Mesendoderm (in vitro differentiated cells): Measurements from ENCODE around the gene ASTN1.

Source experiments
- DNase-seq: peaks from one replicate; pipeline ENCODE4 v3.0.0; 2013
- H2AK5ac ChIP-seq: 2 replicates; pipeline ENCODE4 v1.6.1; 2013; ENCODE audit warnings: low read length, inconsistent platforms
- H2BK120ac ChIP-seq: 2 replicates; pipeline ENCODE4 v1.6.1; 2013; ENCODE audit warnings: low read depth, mild to moderate bottlenecking, low read length, moderate library complexity, mixed read lengths
- H2BK15ac ChIP-seq: replicated peaks from 2 replicates; pipeline ENCODE4 v1.6.1; 2013; ENCODE audit warnings: low read depth, mild to moderate bottlenecking, moderate library complexity
- H2BK5ac ChIP-seq: 2 replicates; pipeline ENCODE4 v1.6.1; 2013; ENCODE audit warnings: low read length, inconsistent platforms
- H3K18ac ChIP-seq: 2 replicates; pipeline ENCODE4 v1.6.1; 2013; ENCODE audit warnings: mild to moderate bottlenecking, low read length, mixed read lengths
- H3K23ac ChIP-seq: one replicate; pipeline ENCODE4 v1.6.1; 2013; ENCODE audit warnings: low read length
- H3K27ac ChIP-seq: 2 replicates; pipeline ENCODE4 v1.5.1; 2013; ENCODE audit warnings: low read depth, mild to moderate bottlenecking, inconsistent platforms, low read length, moderate library complexity
- H3K27me3 ChIP-seq: 2 replicates; pipeline ENCODE4 v1.6.1; 2013; ENCODE audit warnings: low read length, control low read depth, mild to moderate bottlenecking, inconsistent platforms; ENCODE audit not compliant: insufficient read depth, poor library complexity
- H3K36me3 ChIP-seq: 2 replicates; pipeline ENCODE4 v1.6.1; 2013; ENCODE audit warnings: low read length, inconsistent platforms; ENCODE audit not compliant: control insufficient read depth, insufficient read depth
- H3K4ac ChIP-seq: one replicate; pipeline ENCODE4 v1.6.1; 2013; ENCODE audit warnings: low read depth, mild to moderate bottlenecking, low read length, moderate library complexity
- H3K4me1 ChIP-seq: 2 replicates; pipeline ENCODE4 v1.6.1; 2013; ENCODE audit warnings: low read depth, low read length, inconsistent platforms; ENCODE audit not compliant: control insufficient read depth
- H3K4me2 ChIP-seq: 2 replicates; pipeline ENCODE4 v1.6.1; 2013; ENCODE audit warnings: low read length
- H3K4me3 ChIP-seq: 2 replicates; pipeline ENCODE4 v1.5.1; 2013; ENCODE audit warnings: mild to moderate bottlenecking, low read length
- H3K56ac ChIP-seq: one replicate; pipeline ENCODE4 v1.6.1; 2013; ENCODE audit warnings: low read length
- H3K79me1 ChIP-seq: 2 replicates; pipeline ENCODE4 v1.6.1; 2013; ENCODE audit warnings: low read length, inconsistent platforms
- H3K79me2 ChIP-seq: 2 replicates; pipeline ENCODE4 v1.6.1; 2013; ENCODE audit warnings: mild to moderate bottlenecking, low read length; ENCODE audit not compliant: control insufficient read depth, insufficient read depth
- H3K9ac ChIP-seq: 2 replicates; pipeline ENCODE4 v1.6.1; 2013; ENCODE audit warnings: low read length, inconsistent platforms
- H4K5ac ChIP-seq: one replicate; pipeline ENCODE4 v1.6.1; 2013; ENCODE audit warnings: low read length
- H4K8ac ChIP-seq: one replicate; pipeline ENCODE4 v1.6.1; 2013; ENCODE audit warnings: low read depth, mild to moderate bottlenecking, control low read depth, low read length, moderate library complexity
- WGBS: extraction: QIAGEN DNeasy Blood & Tissue Kit; methylation state at CpG from one replicate; pipeline ENCODE4 v1.1.7; 2013; ENCODE audit warnings: low lambda C conversion rate, missing lambda C conversion rate; ENCODE audit not compliant: insufficient coverage; ENCODE audit errors: extremely low coverage; 5-methylcytosine and 5-hydroxymethylcytosine counted together

Gene ASTN1

DNA sequence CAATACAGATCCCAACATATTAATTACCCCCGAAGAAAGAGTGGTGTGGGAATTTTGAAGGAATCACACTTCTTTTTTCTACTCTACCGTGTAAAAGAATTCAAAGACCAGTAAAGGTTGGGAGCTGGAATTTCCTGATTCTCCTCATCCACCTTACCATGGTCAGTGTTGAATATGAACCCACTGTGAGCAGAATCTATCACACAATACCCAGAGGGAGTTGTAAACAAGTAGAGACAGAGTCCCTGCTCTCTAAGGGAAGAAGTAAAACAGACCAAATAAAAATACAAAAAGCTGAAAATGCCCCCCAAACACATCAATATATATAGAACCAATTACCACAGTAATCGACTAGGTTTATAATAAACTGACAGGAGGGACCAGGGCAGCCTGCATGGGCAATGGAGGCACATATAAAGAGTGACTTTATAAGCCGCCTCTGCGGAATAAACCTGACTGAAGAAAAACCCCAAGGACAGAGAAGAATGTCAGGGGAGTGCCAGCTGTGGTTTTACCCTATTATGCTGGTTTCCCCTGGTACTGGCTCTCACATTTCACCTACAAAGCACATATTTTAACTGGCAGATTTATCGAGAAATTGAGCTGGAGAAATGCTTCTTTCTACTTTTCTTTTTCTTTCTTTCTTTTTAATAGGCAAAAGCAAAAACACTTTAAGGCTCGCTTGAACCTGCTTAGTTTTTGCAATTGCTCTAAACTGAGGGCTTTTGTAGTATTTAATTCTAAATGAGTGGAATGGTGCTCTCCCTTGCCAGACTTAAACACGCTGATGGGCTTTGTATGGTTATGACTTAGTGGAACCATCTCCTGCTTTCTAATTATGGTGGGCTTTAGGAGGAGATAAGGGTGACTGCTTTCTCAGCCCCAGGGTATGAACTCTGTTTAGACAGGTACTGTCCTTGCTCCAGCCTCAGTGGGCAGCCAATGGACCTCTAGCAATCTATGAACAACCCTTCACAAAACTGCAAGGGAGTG is 244.8 kb downstream of the ASTN1 start:
- H3K27ac ChIP-seq, result no peak overlapping the region
- H3K23ac ChIP-seq, result no peak overlapping the region
- no peak overlapping the region for H3K4me2 ChIP-seq
- no peak overlapping the region for H3K56ac ChIP-seq
- no CpG with 5 or more reads among the region's 8 CpGs for WGBS
- H2BK120ac ChIP-seq, result no peak overlapping the region
- no peak overlapping the region for H3K4me3 ChIP-seq
- no peak overlapping the region for H2BK15ac ChIP-seq
- H2BK5ac ChIP-seq, result no peak overlapping the region
- H3K79me2 ChIP-seq, result no peaks in the 10 kb centered on the region
- no peaks in the 10 kb centered on the region for H3K4me1 ChIP-seq
- H3K4ac ChIP-seq, result no peak overlapping the region
- no peak overlapping the region for H4K8ac ChIP-seq
- H4K5ac ChIP-seq, result no peak overlapping the region
- no peak overlapping the region for H3K18ac ChIP-seq
- H3K27me3 ChIP-seq, result no peaks in the 10 kb centered on the region
- H2AK5ac ChIP-seq, result no peak overlapping the region
- H3K9ac ChIP-seq, result no peak overlapping the region
- no peaks in the 10 kb centered on the region for H3K79me1 ChIP-seq
- no peak for DNase-seq
- H3K36me3 ChIP-seq, result no peaks in the 10 kb centered on the region

DNA sequence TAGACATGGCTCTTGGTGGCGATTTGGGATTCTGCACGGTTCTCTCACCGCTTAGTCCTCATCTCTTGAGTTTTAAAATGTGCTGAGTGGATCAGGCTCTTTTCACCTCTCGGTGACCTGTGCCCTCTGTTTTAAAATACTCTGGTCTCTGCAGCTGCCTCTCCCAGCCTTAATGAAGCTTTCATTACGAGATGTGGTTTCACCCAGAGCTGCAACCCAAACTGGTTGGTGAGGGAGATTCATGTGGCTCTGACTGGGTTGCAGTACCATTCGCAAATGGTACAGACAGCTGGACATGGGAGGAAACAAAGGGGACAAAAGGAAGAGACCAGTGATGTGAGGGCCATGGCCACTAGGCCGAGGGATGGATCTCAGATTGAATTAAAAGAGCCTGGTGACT is 258.9 kb downstream of the ASTN1 start:
- no peak overlapping the region for H2BK5ac ChIP-seq

DNA sequence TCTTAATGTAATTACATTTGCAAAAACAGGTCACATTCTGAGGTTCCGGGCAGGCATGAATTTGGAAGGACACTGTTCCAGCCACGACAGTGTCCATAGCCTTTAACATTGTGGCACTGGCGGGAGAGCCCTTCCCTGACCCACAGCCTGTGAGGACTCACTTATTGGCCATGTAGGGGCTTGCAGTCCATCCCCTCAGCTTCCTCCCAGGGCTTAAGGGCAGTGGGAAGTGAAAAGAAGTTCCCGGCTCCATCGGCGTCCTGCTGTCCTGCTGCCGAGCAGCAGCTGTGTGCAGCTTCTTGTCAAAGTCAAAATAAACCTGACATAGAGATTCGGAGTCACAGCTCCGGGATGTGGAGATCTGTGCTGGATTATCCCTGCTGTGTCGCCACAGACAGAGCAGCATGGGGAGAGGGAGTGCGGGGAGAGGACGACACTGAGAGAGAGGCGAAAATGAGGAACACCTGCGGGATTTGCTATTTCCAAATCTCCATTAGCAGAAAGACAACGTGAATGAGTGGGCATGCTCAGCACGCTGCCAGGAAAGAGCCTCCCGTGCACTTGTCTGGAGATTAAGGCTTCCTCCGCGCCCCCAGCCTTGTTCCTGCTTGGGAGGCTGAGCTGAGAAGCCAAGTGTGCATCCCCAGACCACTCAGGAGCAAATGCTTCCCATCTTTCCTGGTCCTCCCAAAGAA is 260.3 kb downstream of the ASTN1 start:
- Histone ChIP-seq H3K27me3 (no peaks in the 10 kb centered on the region), H2AK5ac (no peak overlapping the region), H3K18ac (no peak overlapping the region), H3K4ac (no peak overlapping the region), H3K27ac (no peak overlapping the region), H4K5ac (no peak overlapping the region), H3K4me3 (no peak overlapping the region), H2BK5ac (no peak overlapping the region), H3K4me1 (peaks cover 8% of the 10 kb centered on the region), H3K79me2 (no peaks in the 10 kb centered on the region), H3K4me2 (no peak overlapping the region), H3K36me3 (no peaks in the 10 kb centered on the region), H2BK15ac (no peak overlapping the region), H3K79me1 (no peaks in the 10 kb centered on the region), H3K56ac (peak overlapping the region; percentile 27), H3K23ac (no peak overlapping the region), H2BK120ac (no peak overlapping the region), H4K8ac (no peak overlapping the region), H3K9ac (no peak overlapping the region)
- peak; percentile 73 for DNase-seq
- WGBS, result no CpG with 5 or more reads among the region's 19 CpGs

More for the DNA sequence above, 258.9 kb downstream of the ASTN1 start:
- H3K23ac ChIP-seq, result no peak overlapping the region
- H3K79me1 ChIP-seq, result no peaks in the 10 kb centered on the region
- no peak overlapping the region for H3K27ac ChIP-seq
- no peak overlapping the region for H2AK5ac ChIP-seq
- H3K18ac ChIP-seq, result no peak overlapping the region
- WGBS, result no CpG with 5 or more reads among the region's 7 CpGs
- H3K4ac ChIP-seq, result no peak overlapping the region
- H3K79me2 ChIP-seq, result no peaks in the 10 kb centered on the region
- no peak overlapping the region for H4K5ac ChIP-seq
- H2BK15ac ChIP-seq, result no peak overlapping the region
- H3K9ac ChIP-seq, result no peak overlapping the region
- peaks cover 8% of the 10 kb centered on the region for H3K4me1 ChIP-seq
- no peak overlapping the region for H3K56ac ChIP-seq
- H3K27me3 ChIP-seq, result no peaks in the 10 kb centered on the region
- no peak overlapping the region for H2BK120ac ChIP-seq
- no peaks in the 10 kb centered on the region for H3K36me3 ChIP-seq
- H4K8ac ChIP-seq, result no peak overlapping the region
- no peak overlapping the region for H3K4me3 ChIP-seq
- no peak overlapping the region for H3K4me2 ChIP-seq
- DNase-seq, result no peak

DNA sequence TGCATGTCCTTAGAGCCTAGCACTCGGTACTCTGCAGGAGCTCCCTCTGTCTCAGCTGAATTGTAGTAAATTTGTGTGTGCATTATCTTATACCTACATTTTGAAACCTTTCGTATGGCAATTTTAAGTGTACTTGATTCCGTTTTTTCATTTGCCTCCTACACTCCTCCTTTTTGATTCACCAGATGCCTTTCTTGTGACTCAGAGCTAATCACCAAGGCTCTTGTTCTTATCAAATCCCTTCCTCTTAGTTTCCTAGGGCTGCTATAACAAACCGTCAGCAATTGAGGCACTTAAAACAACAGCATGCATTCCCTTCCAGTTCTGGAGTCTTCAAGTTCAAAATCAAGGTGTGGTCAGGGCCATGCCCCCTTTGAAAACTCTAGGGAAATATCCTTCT is 261.0 kb downstream of the ASTN1 start:
- no CpG with 5 or more reads among the region's 4 CpGs for WGBS
- no peaks in the 10 kb centered on the region for H3K27me3 ChIP-seq

DNA sequence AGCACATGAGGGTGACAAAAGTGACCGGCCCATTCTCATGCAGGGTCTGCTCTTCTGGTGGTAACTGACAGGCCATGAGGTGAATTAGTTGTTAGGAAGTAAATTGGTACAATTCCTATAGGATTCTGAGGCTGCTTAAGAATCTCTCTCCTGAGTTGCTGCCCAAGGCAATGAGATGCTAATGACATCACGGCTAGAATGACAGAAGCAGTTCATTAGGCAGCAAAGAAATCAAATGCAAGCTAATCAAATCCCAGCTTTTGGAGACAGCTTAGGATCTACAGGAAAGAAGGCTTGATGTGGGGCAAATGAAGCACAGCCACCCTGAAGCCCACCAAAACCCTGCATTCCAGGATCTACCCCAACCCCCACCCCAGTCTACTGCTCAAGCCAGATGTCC is 265.2 kb downstream of the ASTN1 start:
- Histone ChIP-seq H2AK5ac (no peak overlapping the region), H3K27me3 (no peaks in the 10 kb centered on the region), H3K23ac (no peak overlapping the region), H4K8ac (no peak overlapping the region), H4K5ac (no peak overlapping the region), H3K27ac (no peak overlapping the region), H2BK5ac (no peak overlapping the region), H3K56ac (no peak overlapping the region), H3K79me2 (no peaks in the 10 kb centered on the region), H3K18ac (no peak overlapping the region), H3K36me3 (no peaks in the 10 kb centered on the region), H2BK120ac (no peak overlapping the region), H2BK15ac (no peak overlapping the region), H3K4me1 (peaks cover 10% of the 10 kb centered on the region), H3K4me3 (no peak overlapping the region), H3K9ac (no peak overlapping the region), H3K4ac (no peak overlapping the region), H3K4me2 (no peak overlapping the region), H3K79me1 (no peaks in the 10 kb centered on the region)
- WGBS, result no CpG with 5 or more reads among the region's 2 CpGs
- DNase-seq, result peak; percentile 30

More for the DNA sequence above, 261.0 kb downstream of the ASTN1 start:
- H3K79me2 ChIP-seq, result no peaks in the 10 kb centered on the region
- peaks cover 10% of the 10 kb centered on the region for H3K4me1 ChIP-seq
- H2BK5ac ChIP-seq, result no peak overlapping the region
- H3K4ac ChIP-seq, result no peak overlapping the region
- H3K36me3 ChIP-seq, result no peaks in the 10 kb centered on the region
- no peak overlapping the region for H3K4me3 ChIP-seq
- H3K56ac ChIP-seq, result no peak overlapping the region
- no peak overlapping the region for H2AK5ac ChIP-seq
- H3K4me2 ChIP-seq, result no peak overlapping the region
- no peak overlapping the region for H3K23ac ChIP-seq
- H3K9ac ChIP-seq, result no peak overlapping the region
- no peak overlapping the region for H3K27ac ChIP-seq
- DNase-seq, result peak; percentile 77
- no peak overlapping the region for H4K8ac ChIP-seq
- H3K79me1 ChIP-seq, result no peaks in the 10 kb centered on the region
- H2BK120ac ChIP-seq, result no peak overlapping the region
- no peak overlapping the region for H3K18ac ChIP-seq
- H4K5ac ChIP-seq, result no peak overlapping the region
- H2BK15ac ChIP-seq, result no peak overlapping the region
